Stimulated activated CD8-positive, alpha-beta memory T cell treated with anti-CD3 and anti-CD28 coated beads, Interleukin-4, amount 100 ng/mL, for 4 hours (primary cell): ENCODE results near the gene PRKACA.
A peak's percentile ranks its signal among the peaks of the same experiment; 100 is the strongest.

Experiments
- DNase-seq, 2 donors: peaks; one replicate each; pipeline ENCODE4 v3.0.0-alpha.2; 2020; ENCODE audit warnings: low read depth in 2 of 2, low spot score in 1 of 2

Gene PRKACA

DNA sequence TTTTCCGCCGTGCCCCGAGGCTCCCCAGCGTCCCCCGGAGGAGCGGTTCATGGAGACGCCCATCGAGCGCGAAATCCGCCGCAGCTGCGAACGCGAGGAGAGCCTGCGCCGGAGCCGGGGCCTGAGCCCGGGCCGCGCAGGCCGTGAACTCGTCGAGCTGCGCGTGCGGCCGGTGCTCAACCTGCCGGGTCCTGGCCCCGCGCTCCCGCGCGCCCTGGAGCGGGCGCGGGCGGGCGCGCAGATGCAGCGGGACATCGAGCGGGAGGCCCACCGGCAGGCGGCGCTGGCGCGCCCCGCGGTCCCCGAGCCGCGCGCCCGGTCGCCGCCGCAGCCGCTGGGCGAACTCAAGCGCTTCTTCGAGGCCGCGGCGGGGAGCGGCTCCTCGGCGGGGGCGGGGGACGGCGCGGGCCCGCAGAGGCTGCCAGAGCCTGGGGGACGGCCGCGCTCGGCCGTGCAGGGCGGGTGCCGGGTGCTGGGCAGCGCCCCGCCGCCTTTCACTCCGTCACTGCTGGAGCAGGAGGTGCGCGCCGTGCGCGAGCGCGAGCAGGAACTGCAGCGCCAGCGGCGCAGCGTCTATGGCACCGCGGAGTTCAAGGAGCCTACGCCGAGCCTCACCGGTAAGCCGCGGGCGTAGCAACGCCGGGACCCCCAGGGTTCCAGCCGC, 44.2 kb downstream of the PRKACA start:
- peak in 1 of 2 donors; percentile 43 for DNase-seq

DNA sequence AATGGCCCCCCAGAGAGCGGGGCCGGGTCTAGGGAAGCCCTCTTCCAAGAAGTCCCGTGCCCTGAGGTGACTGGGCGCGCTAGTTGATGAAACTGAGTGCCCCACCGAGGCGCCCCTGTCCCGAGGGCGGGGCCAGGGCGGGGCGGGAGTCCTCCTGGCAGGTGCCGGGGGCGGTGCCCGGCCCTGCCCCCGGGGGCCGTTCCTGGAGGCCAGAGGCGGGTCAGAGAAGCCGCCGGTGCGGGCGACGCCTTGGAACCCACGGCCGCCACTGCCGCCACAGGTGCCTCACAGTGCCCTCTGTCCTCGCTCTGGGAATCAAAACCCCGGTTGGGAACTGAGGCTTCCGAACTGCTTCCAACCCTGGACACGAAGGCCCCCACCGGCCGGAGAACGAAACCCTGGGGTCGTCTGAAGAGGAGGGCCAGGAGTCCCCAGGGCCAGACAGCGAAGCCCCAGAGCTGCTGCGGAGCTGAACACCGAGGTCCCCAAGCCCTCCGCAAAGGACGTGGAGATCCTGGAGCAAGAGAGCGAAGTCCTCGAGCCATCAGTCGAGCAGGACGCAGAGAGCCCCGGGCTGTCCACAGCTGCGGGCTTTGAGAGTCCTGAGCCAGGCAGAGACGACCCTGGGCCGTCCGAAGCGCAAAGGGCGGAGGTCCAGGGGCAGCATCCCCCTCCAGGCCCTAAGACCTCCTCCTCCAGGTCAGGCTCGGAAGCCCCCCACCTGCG, 44.9 kb downstream of the PRKACA start, which contains the start of gene MISP3:
MISP3 (plus strand) TSS at position 252 of the 726 bp plus-strand sequence. CDS start 524 bp downstream, outside the sequence.
- DNase-seq: no peak

DNA sequence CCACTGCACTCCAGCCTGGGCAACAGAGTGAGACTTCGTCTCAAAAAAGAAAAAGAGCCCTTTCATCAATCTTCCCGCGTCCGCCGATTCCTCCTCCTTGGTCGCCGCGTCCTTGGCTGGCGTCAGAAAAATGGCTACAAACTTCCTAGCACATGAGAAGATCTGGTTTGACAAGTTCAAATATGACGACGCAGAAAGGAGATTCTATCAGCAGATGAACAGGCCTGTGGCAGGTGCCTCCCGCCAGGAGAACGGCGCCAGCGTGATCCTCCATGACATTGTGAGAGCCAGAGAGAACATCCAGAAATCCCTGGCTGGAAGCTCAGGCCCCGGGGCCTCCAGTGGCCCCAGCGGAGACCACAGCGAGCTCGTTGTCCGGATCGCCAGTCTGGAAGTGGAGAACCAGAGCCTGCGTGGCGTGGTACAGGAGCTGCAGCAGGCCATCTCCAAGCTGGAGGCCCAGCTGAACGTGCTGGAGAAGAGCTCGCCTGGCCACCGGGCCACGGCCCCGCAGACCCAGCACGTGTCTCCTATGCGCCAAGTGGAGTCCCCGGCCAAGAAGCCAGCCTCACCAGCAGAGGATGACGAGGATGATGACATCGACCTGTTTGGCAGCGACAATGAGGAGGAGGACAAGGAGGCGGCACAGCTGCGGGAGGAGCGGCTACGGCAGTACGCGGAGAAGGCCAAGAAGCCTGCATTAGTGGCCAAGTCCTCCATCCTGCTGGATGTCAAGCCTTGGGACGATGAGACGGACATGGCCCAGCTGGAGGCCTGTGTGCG, 47.1 kb downstream of the PRKACA start:
- no peak for DNase-seq

DNA sequence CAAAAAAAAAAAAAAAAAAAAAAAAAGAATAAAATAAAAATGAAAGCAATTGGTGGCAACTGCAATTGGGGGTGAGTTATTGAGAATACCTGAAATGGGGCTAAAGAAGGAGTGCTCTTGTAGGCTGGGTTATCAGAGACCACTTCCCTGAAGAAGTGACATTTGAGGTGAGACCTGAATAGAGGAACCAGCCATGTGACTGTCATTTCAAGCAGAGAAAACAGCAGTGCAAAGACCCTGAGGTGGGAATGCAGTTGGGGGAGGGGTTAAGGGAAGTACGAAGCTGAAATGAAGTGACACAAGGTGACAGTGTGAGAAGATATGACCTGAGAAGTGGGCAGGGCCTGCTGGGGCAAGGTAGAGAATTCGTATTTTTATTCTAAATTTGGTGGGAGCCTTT, 51.4 kb downstream of the PRKACA start:
- no peak for DNase-seq

DNA sequence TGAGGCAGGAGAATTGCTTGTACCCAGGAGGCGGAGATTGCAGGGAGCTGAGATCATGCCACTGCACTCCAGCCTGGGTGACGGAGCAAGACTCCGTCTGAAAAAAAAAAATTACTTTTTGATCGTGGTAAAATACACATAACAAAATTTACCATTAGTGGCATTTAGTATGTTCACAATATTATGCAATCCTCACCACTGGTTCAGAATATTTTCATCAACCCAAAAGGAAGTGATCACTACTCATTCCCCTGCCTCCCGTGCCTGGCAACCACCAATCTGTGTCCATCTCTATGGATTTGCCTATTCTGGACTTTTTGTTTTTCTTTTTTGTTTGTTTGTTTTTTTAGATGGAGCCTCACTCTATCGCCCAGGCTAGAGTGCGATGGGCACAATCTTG, 54.5 kb downstream of the PRKACA start:
- no peak for DNase-seq

DNA sequence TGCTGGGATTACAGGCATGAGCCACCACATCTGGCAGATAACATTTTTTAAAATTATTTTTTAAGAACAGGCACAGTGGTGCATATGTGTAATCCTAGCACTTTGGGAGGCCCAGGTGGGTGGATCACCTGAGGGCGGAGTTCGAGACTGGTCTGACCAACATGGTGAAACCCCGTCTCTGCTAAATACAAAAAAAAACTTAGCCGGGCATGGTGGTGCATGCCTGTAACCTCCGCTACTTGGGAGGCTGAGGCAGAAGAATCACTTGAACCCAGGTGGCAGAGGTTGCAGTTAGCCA, 55.1 kb downstream of the PRKACA start:
- no peak for DNase-seq

DNA sequence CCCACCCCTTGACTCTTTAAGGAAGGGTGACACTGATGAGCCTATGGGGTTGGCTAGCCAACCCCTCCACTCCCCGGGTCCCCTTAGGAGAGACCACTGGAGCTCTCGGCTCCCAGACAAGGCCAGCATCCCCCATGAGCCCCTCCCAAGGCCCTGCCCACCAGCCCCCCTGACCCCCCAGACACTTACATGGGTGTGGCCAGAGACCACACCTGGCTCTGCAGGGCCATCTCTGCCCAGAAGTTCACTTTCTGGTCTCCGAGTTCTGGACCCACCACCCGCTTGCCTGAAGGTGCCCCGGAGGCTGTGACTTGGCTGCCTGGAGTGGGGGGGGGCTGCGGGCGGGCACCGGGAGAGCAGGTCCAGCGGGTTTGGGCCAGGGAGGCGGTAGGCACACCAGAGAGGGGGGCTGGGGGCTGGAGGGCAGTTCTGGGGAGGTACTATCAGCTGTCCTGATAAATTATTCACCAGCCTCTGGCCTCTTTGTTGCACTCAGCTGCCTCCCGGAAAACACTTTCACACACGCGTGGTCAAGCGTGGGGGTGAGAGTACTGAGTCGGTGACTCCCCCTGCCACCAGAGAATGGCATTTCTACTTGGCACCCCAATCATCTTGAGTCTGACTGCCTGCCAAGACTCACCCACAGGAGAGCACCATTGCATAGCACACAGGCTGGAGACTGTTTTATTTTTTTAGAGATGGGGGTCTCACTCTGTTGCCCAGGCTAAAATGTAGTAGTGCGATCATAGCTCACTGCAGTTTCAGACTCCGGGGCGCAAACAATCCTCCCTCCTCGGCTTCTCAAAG, 55.6 kb downstream of the PRKACA start, which contains the start of gene PALM3:
PALM3 (minus strand) TSS at position 326 of the 807 bp plus-strand sequence; CDS start at position 230, 96 bp downstream.
- no peak for DNase-seq

DNA sequence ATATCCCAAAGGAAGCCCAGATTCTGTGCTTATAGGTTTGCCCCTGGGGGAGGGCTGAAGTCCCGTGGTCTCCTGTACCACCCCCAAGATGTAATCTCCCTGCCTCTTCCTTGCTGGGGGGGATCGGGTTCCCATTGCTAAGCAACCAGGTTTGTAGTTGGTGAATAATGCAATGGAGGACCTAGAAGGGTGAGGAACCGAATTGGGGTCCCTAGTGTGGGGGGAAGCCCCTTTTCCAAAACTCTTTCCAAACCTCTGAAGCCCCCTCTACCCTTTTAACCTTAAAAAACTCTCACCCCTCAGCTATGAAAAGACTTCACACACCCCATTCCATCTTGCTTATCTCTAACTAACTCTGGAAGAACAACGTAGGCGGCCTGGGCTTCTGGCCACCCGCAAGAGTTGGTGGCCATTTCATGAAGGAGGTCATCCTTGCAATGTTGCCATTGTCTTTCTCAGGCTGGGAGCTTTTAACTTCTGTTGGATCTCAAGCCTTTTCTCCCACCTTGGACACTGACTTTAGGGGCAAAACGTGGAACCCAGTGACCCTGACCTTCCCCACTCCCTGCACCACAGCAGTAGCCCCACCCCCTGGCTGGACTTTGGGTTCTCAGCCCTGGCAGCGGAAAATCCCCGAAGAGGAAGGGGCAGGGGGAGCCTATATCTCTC, 56.3 kb downstream of the PRKACA start:
- no peak for DNase-seq

DNA sequence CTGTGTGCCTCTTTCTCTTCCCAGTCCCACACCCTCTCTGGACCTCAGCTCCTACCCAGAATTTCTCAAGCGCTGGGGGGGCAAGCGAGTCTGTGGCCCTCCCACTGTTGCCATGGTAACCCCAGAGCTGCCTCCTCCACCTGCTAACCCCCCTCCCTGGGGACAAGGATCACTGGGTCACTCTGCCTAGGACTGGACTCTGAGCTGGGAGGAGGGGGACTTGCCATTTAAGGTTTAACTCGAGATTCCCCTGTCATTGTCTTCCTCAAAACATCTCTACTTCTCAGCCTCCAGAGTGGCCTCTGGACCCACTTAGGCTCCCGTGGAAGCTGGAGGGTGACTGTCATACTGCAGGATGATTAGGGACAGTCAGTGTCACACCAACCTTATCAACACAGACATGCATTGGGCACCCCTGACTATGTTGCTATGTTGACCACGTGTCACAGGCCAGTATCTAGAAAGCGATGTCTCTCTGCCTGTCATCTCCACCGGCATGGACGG, 57.9 kb downstream of the PRKACA start:
- no peak for DNase-seq

DNA sequence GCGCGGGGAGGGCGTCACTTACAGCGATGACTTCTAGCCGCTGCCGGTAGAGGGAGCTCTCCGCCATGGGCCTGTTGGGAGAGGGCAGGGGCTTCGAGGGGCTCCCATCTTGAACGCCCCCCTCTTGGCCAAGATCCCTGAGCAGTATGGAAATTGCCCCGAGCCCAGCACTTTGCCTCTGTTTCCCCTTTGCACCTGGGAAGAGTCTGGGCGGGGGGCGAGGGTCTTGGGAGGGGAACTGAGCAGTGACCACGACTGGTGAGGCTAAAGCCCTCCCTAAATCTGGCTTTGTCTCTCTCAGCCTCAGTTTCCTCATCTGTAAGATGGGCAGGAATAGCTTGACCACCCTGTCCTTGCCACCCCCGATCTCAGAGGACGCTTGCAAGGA, 58.5 kb downstream of the PRKACA start:
- no peak for DNase-seq

DNA sequence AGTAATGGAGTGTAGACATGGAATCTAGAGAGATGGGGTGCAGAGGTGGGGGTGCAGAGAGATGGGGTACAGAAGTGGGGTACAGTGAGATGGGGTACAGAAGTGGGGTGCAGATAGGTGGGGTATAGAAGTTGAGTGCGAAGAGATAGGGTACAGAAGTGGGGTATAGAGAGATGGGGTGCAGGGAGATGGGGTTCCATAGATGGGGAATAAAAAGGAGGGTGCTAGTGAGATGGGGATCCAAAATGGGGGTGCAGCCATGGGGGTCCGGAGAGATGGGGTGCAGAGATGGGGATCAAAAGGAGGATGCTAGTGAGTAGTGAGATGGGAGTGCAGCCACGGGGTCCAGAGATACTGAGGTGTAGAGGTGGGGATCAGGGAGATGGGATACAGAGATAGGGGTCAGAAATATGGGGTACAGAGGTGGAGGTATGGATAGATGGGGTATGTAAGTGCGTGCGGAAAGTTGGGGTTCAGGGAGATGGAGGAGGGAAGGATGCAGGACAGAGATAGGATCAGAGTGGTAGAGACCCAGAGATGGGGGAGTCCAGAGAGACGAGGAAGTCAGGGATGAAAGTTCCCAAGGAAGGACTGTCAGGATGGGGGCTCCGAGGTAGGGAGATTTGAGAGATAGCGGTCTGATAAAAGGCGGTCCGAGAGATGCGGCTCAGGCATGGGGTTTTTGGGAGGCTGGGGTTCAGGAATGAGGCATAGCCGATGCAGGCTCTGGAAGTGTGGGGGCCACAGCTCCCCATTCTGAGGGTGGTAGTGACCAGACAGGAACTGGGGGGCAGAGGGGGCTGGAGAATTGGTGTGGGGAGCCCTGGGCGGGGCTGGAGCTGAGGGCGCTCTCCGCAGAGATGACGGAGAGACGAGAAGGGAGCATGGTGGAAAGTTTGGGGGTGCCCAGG, 59.1 kb downstream of the PRKACA start:
- no peak for DNase-seq

DNA sequence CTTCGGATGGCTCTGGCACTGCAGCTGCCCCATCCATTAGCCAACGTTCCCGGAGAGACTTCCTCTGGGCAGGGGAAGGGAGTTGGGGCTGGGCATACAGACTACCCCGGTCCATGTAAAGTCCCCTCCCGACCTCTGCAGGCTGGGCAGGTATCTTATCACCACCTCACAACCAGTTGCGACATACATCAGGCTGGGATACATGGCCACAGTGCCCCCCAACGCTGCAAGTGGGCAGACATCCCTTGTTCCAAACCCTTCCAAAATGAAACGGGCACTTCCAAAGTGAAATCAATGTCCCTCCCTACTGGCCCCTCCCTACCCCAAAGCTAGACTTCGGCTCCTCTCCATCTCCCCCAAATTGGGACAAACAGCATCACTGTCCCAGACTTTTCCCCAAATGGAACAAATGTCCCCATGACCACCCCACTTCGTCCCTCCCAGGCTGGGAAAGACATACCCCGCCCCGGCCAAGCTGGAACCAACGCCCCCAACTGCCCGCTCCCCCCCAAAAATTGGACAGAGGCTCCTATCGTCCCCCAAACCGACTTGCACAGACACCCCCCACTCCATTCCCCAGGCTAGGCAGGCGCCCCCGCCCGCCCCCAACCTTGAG, 60.7 kb downstream of the PRKACA start:
- no peak for DNase-seq

DNA sequence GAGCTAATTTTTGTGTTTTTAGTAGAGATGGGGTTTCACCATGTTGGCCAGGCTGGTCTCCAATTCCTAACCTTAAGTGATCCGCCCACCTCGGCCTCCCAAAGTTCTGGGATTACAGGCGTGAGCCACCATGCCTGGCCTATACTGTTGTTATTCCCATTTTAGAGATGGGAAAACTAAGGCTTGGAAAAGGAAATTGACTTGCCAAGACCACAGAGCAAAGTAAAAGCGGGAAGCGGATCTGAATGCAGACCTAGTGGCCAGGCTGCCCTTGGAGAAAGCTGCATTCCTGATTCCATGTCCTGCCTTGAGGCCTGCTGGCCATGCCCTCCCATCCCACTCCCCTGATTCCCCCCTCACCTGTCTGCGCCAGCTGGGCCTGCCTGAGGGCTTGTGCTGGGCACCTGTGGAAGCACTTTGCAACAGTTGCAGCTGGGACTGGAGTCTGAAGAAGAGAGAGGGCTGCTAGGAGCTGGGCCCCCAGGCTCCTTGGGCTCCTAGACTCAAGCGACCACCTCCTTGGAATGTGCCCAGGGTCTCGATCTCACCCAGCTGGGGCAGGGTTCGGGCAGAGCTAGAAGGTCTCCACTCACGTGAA, 61.4 kb downstream of the PRKACA start:
- no peak for DNase-seq

DNA sequence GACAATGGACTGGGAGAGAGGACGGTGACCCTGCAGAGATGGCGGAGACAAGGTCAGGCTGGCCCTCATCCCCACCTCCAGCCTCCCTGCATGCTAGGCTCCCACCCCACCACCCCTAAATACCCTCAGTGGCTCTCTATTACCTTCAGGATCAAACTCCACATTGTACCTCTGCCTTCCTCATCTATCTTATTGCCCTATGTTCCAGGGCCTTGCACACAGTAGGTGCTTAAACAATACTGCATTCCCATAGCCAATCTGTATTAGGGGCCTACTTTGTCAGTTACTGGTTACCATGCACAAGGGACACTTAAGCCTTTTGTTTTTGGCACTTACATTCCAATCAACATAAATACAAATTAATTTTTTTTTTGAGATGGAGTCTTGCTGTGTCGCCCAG, 62.2 kb downstream of the PRKACA start:
- no peak for DNase-seq

DNA sequence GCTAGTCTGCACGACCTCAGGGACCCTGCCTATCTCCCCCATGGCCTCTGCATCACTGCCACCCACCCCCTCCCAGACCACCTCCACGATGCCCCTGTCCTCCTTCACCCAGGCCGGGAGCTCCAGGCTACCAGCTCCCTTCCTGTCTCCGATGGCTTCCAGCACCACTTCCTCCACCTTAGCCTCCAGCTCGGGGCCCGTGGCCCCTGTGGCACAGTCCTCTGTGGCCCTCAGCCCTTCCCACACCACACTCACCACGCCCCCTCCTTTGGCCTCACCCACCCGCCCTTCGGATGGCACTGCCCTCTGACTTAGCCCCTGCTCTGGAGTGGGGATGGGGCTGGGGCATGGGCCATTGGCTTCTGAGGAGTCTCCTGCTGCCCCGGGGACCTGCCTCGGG, 62.8 kb downstream of the PRKACA start:
- DNase-seq: no peak

DNA sequence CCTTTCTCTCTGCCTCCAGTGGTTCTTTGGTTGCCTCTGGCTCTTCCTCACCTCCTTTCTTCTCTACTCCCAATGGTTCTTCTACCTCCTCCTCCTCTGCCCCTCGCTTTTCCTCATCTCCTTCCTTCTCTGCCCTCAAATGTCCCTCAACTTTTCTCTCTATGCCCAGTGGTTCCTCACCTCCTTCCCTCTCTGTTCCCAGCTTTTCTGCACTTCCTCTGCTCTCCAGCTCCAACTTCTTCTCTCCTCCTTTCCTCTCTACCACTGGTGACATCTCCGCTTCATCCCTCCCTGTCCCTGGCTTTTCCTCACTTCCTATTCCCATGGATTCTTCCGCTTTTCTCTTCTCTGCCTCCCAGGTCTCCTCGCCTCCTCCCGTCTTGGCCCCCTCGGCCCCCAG, 63.5 kb downstream of the PRKACA start:
- DNase-seq: no peak

DNA sequence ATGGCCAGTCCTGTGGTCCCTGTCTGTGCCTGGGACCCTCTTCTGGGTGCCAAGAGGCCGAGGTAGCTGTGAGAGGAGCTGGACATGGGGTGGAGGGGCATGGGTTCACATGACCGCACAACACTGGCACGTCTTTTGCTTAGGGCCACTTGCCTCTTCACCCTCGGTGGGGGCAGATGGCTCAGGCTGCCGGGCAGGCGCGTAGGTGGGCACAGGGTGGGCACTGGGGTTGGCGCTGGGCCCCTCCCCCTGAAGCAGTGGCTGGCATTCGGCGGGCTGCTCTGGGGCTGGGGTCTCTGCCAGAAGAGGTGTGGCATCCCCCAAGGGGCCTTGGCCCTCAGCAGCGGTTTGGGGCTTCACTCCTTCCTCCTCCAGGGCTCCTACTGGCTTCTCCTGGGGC, 64.1 kb downstream of the PRKACA start:
- no peak for DNase-seq

DNA sequence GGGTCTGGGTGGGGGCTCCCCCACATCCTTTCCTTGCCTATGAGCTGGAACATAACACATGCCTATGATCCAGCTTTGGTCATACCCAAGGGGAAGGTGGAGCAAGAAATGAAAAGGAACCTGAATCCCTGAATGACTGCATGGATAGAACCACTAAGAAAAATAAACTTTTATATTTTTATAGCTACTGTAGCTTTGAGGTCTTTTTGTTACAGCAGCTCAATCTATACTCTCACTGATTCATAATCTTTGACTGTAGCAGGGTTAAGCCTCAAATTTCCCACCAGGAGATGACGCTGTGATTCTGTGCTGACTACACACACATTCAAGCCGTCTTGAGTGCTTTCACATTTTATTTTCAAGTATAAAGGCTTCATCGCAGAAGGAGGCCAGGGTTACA, 64.5 kb downstream of the PRKACA start:
- DNase-seq: no peak

DNA sequence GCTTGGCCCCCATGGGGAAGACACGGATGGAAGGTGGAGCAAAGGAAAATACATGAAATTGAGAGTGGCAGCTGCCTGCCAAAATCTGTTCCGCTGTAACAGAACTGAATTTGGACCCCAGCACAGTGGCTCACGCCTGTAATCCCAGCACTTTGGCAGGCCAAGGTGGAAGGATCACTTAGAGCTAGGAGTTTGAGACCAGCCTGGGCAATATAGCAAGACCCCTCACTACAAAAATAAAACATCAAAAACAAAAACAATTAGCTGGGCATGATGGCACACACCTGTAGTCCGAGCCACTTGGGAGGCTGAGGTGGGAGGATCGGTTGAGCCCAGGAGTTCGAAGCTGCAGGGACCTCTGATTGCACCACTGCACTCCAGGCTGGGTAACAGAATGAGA, 65.1 kb downstream of the PRKACA start:
- no peak for DNase-seq
